B cell (primary cell): ENCODE results near the gene CCDC38. TPM values are rescaled to one million over a fixed set of nuclear protein-coding genes. Genes with fewer than 3 reads are reported as not detected.

ENCODE experiments used
- ATAC-seq: fragments of 200-7000 bp; cut with Tn5 transposase; one replicate; pipeline ENCODE4 v1.10.0; 2021; ENCODE audit warnings: low read depth, mild to moderate bottlenecking, moderate number of reproducible peaks, moderate library complexity
- CTCF ChIA-PET: fragments of 350-600 bp; sonication (Branson Sonifier 250); formaldehyde crosslinking; loops from one replicate; lab custom pipeline; 2021; ENCODE audit warnings: antibody characterized with exemption, inconsistent platforms; lab: Charles Lee
- POLR2A ChIA-PET: fragments of 350-600 bp; sonication (Branson Sonifier 250); formaldehyde crosslinking; loops from one replicate; lab custom pipeline; 2021; ENCODE audit warnings: antibody characterized with exemption; lab: Charles Lee
- DNase-seq: peaks from one replicate; pipeline ENCODE4 v3.0.0; 2013
- H2AFZ ChIP-seq: 2 replicates; pipeline ENCODE4 v1.6.1; 2012; ENCODE audit warnings: mild to moderate bottlenecking, low read depth, low read length; ENCODE audit not compliant: insufficient read depth, poor library complexity, severe bottlenecking
- H3K27ac ChIP-seq, 2 donors: 1 replicate in 1 of 2; 2 replicates in 1 of 2; pipeline ENCODE4 v1.5.1; 2012 to 2013; ENCODE audit warnings: low read length in 2 of 2, mild to moderate bottlenecking in 2 of 2, moderate library complexity in 1 of 2
- H3K27me3 ChIP-seq, 4 experiments: fragments of 200-600 bp in 1 of 4; sonication (generic) in 1 of 4; replicated peaks in 1 of 4; 1 replicate in 2 of 4; 2 replicates in 2 of 4; pipeline versions ENCODE4 v1.6.1 to v1.7.0; 2013 to 2016; ENCODE audit warnings: low read length in 3 of 4, mild to moderate bottlenecking in 2 of 4, mixed read lengths in 1 of 4, moderate library complexity in 1 of 4; ENCODE audit not compliant: insufficient read depth in 4 of 4, control insufficient read depth in 3 of 4; ENCODE audit errors: control extremely low read depth in 1 of 4
- H3K36me3 ChIP-seq, 2 experiments: replicated peaks in 1 of 2; 1 replicate in 1 of 2; 2 replicates in 1 of 2; pipeline versions ENCODE4 v1.6.1 to v1.7.1; 2013; ENCODE audit warnings: low read length in 1 of 2; ENCODE audit not compliant: insufficient read depth in 2 of 2, control insufficient read depth in 1 of 2; ENCODE audit errors: control extremely low read depth in 1 of 2, extremely low read depth in 1 of 2
- H3K4me1 ChIP-seq, 2 donors: fragments of 200-600 bp in 1 of 2; sonication (generic) in 1 of 2; 1 replicate in 1 of 2; 2 replicates in 1 of 2; pipeline versions ENCODE4 v1.5.1 to v1.6.1; 2013 to 2017; ENCODE audit warnings: low read length in 2 of 2; ENCODE audit not compliant: control insufficient read depth in 2 of 2, insufficient read depth in 2 of 2
- H3K4me2 ChIP-seq: replicated peaks from 2 replicates; pipeline ENCODE3; 2012; ENCODE audit warnings: mild to moderate bottlenecking, low read depth, low read length; ENCODE audit not compliant: poor library complexity, severe bottlenecking
- H3K4me3 ChIP-seq, 5 experiments: fragments of 200-600 bp in 1 of 5; sonication (generic) in 1 of 5; 1 replicate in 3 of 5; 2 replicates in 2 of 5; pipeline versions ENCODE4 v1.5.1 to v1.7.0; 2011 to 2016; ENCODE audit warnings: low read length in 4 of 5, mild to moderate bottlenecking in 4 of 5, low read depth in 2 of 5, control low read depth in 1 of 5, moderate library complexity in 1 of 5; ENCODE audit not compliant: insufficient read depth in 1 of 5; ENCODE audit errors: control extremely low read depth in 1 of 5, extremely low read depth in 1 of 5
- H3K79me2 ChIP-seq: fragments of 200-600 bp; sonication (generic); one replicate; pipeline ENCODE4 v1.6.0; 2016; ENCODE audit warnings: low read length; ENCODE audit not compliant: control insufficient read depth, insufficient read depth
- H3K9ac ChIP-seq: fragments of 200-600 bp; sonication (generic); 2 replicates; pipeline ENCODE4 v1.6.1; 2017; ENCODE audit warnings: mild to moderate bottlenecking, low read length, moderate library complexity
- H3K9me3 ChIP-seq, 3 donors: one replicate each; pipeline versions ENCODE4 v1.6.1 to v1.7.1; 2013; ENCODE audit warnings: low read length in 2 of 3; ENCODE audit not compliant: control insufficient read depth in 2 of 3, insufficient read depth in 1 of 3; ENCODE audit errors: control extremely low read depth in 1 of 3
- H4K20me1 ChIP-seq: 2 replicates; pipeline ENCODE4 v1.6.0; 2012; ENCODE audit warnings: mild to moderate bottlenecking, low read length; ENCODE audit not compliant: insufficient read depth, control insufficient read depth, poor library complexity, severe bottlenecking
- H3K27ac Mint-ChIP-seq: one replicate; pipeline ENCODE4 v1.8.0; 2021; ENCODE audit warnings: mixed read lengths
- H3K27me3 Mint-ChIP-seq: one replicate; pipeline ENCODE4 v1.8.0; 2021; ENCODE audit warnings: mixed read lengths
- H3K4me1 Mint-ChIP-seq: one replicate; pipeline ENCODE4 v1.8.0; 2021; ENCODE audit warnings: mixed read lengths
- H3K4me3 Mint-ChIP-seq: one replicate; pipeline ENCODE4 v1.8.0; 2021; ENCODE audit warnings: mixed read lengths
- H3K9me3 Mint-ChIP-seq: one replicate; pipeline ENCODE4 v1.8.0; 2022; ENCODE audit warnings: mixed read lengths; ENCODE audit not compliant: insufficient read depth
- CTCF ChIP-seq: fragments of 200-600 bp; IDR thresholded peaks from one replicate; pipeline ENCODE4 v1.8.0; 2022; ENCODE audit warnings: antibody characterized with exemption, mild to moderate bottlenecking
- EZH2 ChIP-seq: IDR thresholded peaks from 2 replicates; pipeline ENCODE4 v1.6.1; 2012; ENCODE audit warnings: borderline replicate concordance, low read depth, mild to moderate bottlenecking, moderate library complexity, low read length; ENCODE audit not compliant: insufficient read depth, poor library complexity, severe bottlenecking
- WGBS: methylation state at CpG from one replicate; pipeline ENCODE4 v1.1.5; 2013; ENCODE audit warnings: missing lambda C conversion rate; ENCODE audit not compliant: insufficient coverage; 5-methylcytosine and 5-hydroxymethylcytosine counted together
- intact Hi-C: fragments of 100-400 bp; cut with micrococcal nuclease; formaldehyde crosslinking; loops from one replicate; pipeline ENCODE4 v1.10.0; 2022
- polyA plus RNA-seq: library from polyadenylated mRNA; depleted of rRNA; stranded (reverse); fragments of >200 nt; gene quantifications from 2 replicates; pipeline ENCODE4 v1.2.3, GENCODE V29; 2012
- total RNA-seq, 2 donors: library from RNA; stranded (reverse); fragments of 120-200 nt in 1 of 2; gene quantifications; 1 replicate in 1 of 2; 2 replicates in 1 of 2; pipeline versions ENCODE4 v1.2.3 to v1.2.4, GENCODE V29; 2013 to 2022

Gene CCDC38
- total and polyA plus RNA-seq, 2 donors (not counting 1 experiment from before 2014, with no cell fraction given): 1.3 TPM; not detected in 1

GRCh38 chr12:95989504-95990123 is 47.2 kb upstream of the CCDC38 start:
- DNase-seq: no peak
- Histone ChIP-seq H3K9ac (no peak overlapping the region), H3K9me3 (no peaks in the 10 kb centered on the region), H3K36me3 (no peaks in the 10 kb centered on the region), H3K27me3 (no peaks in the 10 kb centered on the region), H2AFZ (no peak overlapping the region), H3K4me3 (no peak overlapping the region), H4K20me1 (no peaks in the 10 kb centered on the region), H3K4me2 (no peak overlapping the region), H3K4me1 (no peaks in the 10 kb centered on the region), H3K79me2 (no peaks in the 10 kb centered on the region), H3K27ac (no peak overlapping the region)
- H3K4me1 Mint-ChIP-seq: no peaks in the 10 kb centered on the region
- no peak for ATAC-seq
- no peak overlapping the region for H3K4me3 Mint-ChIP-seq
- no peak overlapping the region for H3K27ac Mint-ChIP-seq
- POLR2A ChIA-PET: no interaction called here
- WGBS: 43% methylated on average over 4 of the region's 4 CpGs
- CTCF ChIA-PET: interaction anchor here (0.8 to 1.5 kb wide), 3 partner anchors 9 to 72 kb away, joined by 3 to 6 read pairs (median 4); no protein-coding TSS in a partner anchor
- no peaks in the 10 kb centered on the region for H3K27me3 Mint-ChIP-seq
- intact Hi-C loops: no loop called here
- TF ChIP-seq CTCF: no peak
- TF ChIP-seq EZH2: no peak
- no peaks in the 10 kb centered on the region for H3K9me3 Mint-ChIP-seq

- TF ChIP-seq CTCF: no peak
- no peak for TF ChIP-seq EZH2
- no peaks in the 10 kb centered on the region for H3K36me3 ChIP-seq
- no peak overlapping the region for H3K9ac ChIP-seq
- no peak overlapping the region for H3K27ac ChIP-seq
- Mint-ChIP-seq H3K27ac (no peak overlapping the region), H3K27me3 (no peaks in the 10 kb centered on the region), H3K4me1 (no peaks in the 10 kb centered on the region), H3K4me3 (no peak overlapping the region), H3K9me3 (no peaks in the 10 kb centered on the region)
- H3K79me2 ChIP-seq: no peaks in the 10 kb centered on the region
- intact Hi-C loops: no loop called here
- no peaks in the 10 kb centered on the region for H3K4me1 ChIP-seq
- no peak overlapping the region for H2AFZ ChIP-seq
- H3K4me2 ChIP-seq: no peak overlapping the region
- ATAC-seq: no peak
- no peak for DNase-seq
- 95% methylated on average over 8 of the region's 11 CpGs for WGBS
- no peaks in the 10 kb centered on the region for H4K20me1 ChIP-seq
- POLR2A ChIA-PET: no interaction called here
- CTCF ChIA-PET: interaction anchor here (1.5 kb wide), 1 partner anchor 12 kb away, joined by 6 read pairs; no protein-coding TSS in a partner anchor
- no peaks in the 10 kb centered on the region for H3K27me3 ChIP-seq
- no peak overlapping the region for H3K4me3 ChIP-seq
- no peaks in the 10 kb centered on the region for H3K9me3 ChIP-seq
These were observed 46.3 kb upstream of the CCDC38 start for GRCh38 chr12:95988506-95989275.
